ENCODE measurements around the gene TENM4. TPM values are rescaled to one million over a fixed set of nuclear protein-coding genes. Genes with fewer than 3 reads are reported as not detected.

Gene TENM4
- total RNA-seq, 4 donors from 2014 or later: 0.02 to 0.82 (median 0.23) TPM

DNA sequence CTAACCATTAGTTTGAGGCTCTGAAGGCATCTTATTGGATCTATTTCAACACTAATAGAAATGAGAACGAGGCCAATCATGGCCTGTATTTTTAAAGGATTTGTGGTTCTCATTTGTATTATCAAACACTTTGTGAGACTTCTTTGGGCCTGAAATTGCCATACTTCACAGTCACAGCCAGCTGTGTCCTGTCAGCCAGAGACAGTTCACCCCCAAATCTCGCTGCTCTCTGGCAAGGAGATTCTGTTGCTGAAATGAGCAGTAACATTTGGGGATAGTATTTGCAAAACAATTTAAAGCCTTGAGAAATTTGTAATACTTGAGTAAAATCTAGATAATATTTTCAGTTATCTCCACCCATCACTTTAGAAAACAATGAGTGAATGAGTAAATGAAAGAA is 26.9 kb upstream of the TENM4 start:
- H3K27me3 ChIP-seq: no peaks in the 10 kb centered on the region
- in situ Hi-C loops (cut with MboI; ENCODE audit: low sequenced_read_pairs in 4 of 4) (no loop called here), intact Hi-C loops (cut with DNase I; ENCODE audit: low total_unique reads) (no loop called here)
- H3K4me3 ChIP-seq: no peak overlapping the region
- no peak overlapping the region for H3K27ac ChIP-seq
- H3K36me3 ChIP-seq: no peaks in the 10 kb centered on the region
- H3K4me1 ChIP-seq: no peaks in the 10 kb centered on the region
- no peaks in the 10 kb centered on the region for H3K9me3 ChIP-seq
- DNase-seq: no peak
- TF ChIP-seq, protein P1, sequence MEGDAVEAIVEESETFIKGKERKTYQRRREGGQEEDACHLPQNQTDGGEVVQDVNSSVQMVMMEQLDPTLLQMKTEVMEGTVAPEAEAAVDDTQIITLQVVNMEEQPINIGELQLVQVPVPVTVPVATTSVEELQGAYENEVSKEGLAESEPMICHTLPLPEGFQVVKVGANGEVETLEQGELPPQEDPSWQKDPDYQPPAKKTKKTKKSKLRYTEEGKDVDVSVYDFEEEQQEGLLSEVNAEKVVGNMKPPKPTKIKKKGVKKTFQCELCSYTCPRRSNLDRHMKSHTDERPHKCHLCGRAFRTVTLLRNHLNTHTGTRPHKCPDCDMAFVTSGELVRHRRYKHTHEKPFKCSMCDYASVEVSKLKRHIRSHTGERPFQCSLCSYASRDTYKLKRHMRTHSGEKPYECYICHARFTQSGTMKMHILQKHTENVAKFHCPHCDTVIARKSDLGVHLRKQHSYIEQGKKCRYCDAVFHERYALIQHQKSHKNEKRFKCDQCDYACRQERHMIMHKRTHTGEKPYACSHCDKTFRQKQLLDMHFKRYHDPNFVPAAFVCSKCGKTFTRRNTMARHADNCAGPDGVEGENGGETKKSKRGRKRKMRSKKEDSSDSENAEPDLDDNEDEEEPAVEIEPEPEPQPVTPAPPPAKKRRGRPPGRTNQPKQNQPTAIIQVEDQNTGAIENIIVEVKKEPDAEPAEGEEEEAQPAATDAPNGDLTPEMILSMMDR (IDR thresholded peaks at IDR 0.05 in 4 of 5, conservative IDR thresholded peaks at IDR 0.05 in 1 of 5): no peak
- TF ChIP-seq POLR2A (IDR thresholded peaks at IDR 0.05): no peak
- no peak for ATAC-seq

DNA sequence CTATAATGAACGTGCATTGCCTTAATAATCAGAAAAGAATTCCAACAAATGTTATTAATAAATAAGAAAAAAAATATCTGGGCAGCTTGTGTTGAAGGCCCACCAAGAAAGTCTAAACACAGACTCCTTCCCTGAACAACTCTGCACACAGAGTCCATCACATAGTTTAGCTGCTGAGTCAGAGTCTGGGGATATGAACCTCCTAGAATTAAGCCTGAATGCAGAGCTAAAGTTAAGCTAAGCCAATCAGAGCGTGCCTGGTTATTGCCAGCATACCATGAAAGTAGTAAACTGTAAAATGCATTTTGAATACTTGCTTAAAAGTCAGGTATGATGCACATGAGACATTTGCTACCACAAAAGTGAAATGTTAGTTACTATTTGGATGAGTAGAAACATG is 25.6 kb upstream of the TENM4 start:
- in situ Hi-C loops (cut with MboI; ENCODE audit: low sequenced_read_pairs in 4 of 4): no loop called here
- DNase-seq (no peak), ATAC-seq (no peak)
- H3K4me3 ChIP-seq: no peak overlapping the region
- TF ChIP-seq POLR2A (IDR thresholded peaks at IDR 0.05): no peak
- TF ChIP-seq, protein P1 (IDR thresholded peaks at IDR 0.05 in 4 of 5, conservative IDR thresholded peaks at IDR 0.05 in 1 of 5): no peak
- no peaks in the 10 kb centered on the region for H3K9me3 ChIP-seq
- no peaks in the 10 kb centered on the region for H3K4me1 ChIP-seq
- intact Hi-C loops (cut with DNase I; ENCODE audit: low total_unique reads): no loop called here
- no peaks in the 10 kb centered on the region for H3K27me3 ChIP-seq
- H3K36me3 ChIP-seq: no peaks in the 10 kb centered on the region
- H3K27ac ChIP-seq: no peak overlapping the region

DNA sequence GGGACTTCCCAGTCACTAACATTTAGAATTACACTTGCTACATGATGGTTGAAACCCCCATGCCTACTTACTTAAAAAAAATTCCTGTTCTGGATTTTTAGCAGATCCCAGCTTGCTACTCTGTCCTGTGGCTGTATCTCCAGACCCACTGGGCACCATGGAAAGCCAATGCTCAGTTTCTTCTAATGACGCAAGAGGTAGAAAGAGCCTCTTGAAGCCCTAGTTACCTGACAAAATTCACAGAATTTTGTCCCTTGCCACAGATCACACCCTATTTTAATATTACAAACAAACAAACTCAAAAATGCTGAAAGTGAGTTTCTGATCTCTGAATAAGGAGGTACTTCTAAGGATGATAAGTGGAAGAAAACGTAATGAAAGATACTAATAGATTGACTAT is 24.3 kb upstream of the TENM4 start:
- ATAC-seq (no peak), DNase-seq (no peak)
- H3K4me1 ChIP-seq: no peaks in the 10 kb centered on the region
- H3K27ac ChIP-seq: no peak overlapping the region
- no peaks in the 10 kb centered on the region for H3K9me3 ChIP-seq
- intact Hi-C loops (cut with DNase I; ENCODE audit: low total_unique reads): no loop called here
- no peaks in the 10 kb centered on the region for H3K27me3 ChIP-seq
- TF ChIP-seq POLR2A (IDR thresholded peaks at IDR 0.05): no peak
- TF ChIP-seq, protein P1 (IDR thresholded peaks at IDR 0.05 in 4 of 5, conservative IDR thresholded peaks at IDR 0.05 in 1 of 5): no peak
- H3K4me3 ChIP-seq: no peak overlapping the region
- in situ Hi-C loops (cut with MboI; ENCODE audit: low sequenced_read_pairs in 4 of 4): no loop called here
- H3K36me3 ChIP-seq: no peaks in the 10 kb centered on the region

DNA sequence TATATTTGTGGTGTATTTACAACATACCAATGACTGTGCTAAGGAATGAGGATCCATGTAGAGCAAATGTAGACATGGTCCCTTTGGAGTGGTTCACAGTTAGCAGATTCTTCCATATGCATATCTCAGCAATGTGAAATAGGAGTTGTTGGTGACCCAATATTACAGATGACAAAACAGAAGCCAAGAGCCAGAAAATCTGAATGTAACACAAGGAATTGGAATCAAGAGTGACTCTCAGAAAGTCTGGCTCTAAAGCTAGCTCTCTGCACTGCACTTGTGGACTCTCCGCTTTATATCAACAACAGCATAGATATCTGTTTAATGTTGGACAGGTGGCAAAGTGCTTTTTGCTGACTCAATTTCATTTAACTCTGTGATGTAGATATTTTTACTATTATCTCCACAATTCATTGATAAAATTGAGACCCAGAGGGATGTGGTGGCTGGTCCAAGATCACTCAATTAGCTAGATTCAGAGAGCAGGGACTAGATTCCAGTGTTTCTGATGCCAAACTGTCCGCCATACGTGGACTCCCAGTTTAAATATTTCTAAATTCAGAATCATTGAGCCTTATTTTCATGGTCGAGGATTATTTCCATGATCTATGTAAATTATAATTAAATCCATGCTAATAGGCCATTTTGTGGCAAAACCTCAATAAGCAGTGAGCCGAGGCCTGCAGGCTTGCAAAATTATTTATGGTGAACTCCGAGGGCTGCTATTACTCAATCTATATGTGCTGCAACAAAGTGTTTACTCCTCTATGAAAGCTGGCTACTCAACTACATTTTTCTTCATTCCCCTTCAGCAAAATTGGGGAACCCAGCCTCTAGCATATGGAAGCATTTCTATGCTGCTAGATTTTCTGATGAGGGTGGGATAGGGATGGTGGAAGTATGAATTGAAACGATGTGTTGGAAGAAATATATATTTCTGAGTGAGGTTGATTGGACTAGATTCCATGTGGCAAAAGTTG is 21.1 kb upstream of the TENM4 start:
- intact Hi-C loops (cut with DNase I; ENCODE audit: low total_unique reads) (no loop called here), in situ Hi-C loops (cut with MboI; ENCODE audit: low sequenced_read_pairs in 4 of 4) (no loop called here)
- TF ChIP-seq, protein P1 (IDR thresholded peaks at IDR 0.05 in 4 of 5, conservative IDR thresholded peaks at IDR 0.05 in 1 of 5): no peak
- TF ChIP-seq POLR2A (IDR thresholded peaks at IDR 0.05): no peak
- Histone ChIP-seq H3K27ac (no peak overlapping the region), H3K4me3 (no peak overlapping the region), H3K4me1 (no peaks in the 10 kb centered on the region), H3K36me3 (no peaks in the 10 kb centered on the region), H3K9me3 (no peaks in the 10 kb centered on the region), H3K27me3 (no peaks in the 10 kb centered on the region)
- ATAC-seq (no peak), DNase-seq (no peak)

Data from gastrocnemius medialis (tissue), 4 donors.